COR-L47 (cell line): ENCODE results near the gene UTRN.

Experiments used
- DNase-seq: peaks from one replicate; lab custom pipeline; 2025; lab: John Stamatoyannopoulos, UW

The UTRN gene

DNA sequence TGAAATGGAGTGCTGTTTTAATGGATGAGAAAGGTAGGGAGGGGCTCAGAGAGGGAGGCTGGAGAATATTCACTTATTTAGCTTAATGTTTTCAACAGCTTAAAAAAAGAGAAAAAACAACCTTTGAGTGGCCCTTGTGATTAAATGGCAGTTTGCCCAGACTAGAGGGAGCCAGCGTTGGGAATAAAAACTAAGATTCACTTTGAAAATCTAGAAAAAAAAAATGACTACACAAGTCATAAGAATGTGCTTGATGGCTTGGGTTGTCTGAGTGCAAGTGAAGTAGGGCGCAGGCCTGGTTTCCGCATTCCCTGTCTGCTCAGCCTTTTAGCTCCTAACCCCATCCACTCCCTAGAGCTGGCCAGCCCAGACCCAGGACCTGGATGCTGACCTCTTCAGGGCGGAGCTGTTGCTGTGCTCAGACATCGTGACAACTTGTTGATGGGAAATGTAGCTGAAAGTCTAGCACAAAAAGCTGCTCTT, 28.9 kb downstream of the UTRN start:
- no peak for DNase-seq

DNA sequence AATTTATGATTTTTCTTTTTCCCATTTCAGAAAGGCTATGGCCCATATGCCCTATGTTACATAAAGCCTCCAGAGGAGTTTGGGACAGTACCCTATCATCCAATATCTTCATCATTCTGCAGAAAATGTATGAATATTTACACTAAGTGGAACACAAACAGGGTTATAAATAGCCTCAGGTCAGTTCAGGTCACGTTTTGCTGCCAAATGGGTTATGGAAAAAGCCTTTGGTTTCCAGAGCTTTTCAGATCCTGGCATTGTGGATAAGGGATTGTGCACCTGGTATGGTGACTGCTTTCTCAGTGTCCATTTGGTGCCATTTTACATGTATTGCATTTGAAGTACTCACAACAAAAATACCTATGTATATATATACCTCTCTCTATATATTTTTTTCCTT, 29.4 kb downstream of the UTRN start:
- no peak for DNase-seq

DNA sequence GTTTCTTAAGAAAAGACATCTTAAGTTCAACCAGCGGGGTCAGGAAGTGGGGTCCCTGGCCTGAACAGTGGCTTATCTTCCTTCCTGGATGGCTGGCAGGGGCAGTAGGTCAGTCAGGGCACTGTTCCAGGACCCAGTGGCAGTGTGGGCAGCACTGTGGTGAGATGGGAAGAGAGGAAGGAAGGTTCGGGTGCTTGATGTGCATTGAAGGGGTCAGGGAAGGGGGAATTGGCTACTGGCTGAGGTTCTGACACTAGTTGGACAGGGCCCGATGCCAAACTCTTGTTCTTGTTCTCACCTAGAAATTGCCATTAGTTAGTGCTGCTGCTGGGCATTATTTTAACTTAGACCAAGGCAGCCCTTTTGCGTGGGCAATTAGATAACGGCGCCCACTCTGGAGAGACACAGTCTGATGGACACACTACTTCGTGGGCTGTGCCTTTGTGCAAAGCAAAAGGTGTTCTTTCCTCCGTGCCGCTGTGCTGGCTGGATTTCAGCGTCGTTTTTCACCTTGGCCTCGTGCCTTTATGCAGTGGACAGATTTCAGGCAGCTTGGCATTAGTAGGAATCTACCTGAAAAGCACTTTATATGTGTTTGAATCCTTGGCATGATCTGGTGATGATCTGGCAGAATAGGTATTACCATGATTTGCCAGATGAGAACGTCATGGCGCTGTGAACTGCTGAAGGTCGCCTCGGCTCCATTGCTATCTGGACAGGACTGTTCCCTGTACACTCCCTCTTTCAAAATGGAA, 30.3 kb downstream of the UTRN start:
- DNase-seq: no peak

DNA sequence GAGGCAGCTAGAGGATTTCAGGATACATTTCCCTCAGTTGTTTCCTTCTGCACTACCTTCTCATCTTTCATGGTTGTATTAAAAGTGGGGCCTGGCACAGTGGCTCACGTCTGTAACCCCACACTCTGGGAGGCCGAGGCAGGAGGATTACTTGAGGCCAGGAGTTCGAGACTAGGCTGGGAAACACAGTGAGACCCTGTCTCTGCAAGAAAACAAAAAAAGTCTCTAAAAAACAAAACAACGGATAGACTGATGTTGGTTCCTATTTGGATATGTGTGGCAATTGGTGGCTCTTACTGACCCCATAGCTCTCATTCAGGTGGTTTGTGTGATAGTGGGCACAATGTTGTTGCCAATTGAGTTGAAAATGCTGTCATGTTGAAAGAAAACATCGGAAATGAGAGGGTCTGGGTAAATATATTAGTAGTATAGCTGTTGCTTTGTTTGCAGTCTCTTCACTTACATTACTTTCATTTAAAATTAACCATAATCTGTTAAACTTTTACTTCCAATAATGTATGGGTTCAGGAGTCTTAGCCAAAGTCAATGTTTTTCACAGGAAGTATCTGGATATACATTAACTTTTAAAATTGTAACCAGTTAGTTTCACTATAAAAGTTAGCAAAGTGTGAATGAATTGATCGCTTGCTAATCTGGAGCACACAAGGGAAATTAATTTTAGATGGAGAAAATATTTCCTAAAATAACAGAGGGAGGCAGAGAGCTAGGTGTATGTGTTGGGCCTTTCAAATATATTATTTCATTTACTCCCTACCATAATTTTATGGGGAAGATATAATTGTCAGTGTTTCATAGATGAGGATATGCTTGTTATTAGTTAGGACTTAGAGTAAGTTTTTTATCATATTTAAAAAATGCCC, 31.1 kb downstream of the UTRN start:
- no peak for DNase-seq

DNA sequence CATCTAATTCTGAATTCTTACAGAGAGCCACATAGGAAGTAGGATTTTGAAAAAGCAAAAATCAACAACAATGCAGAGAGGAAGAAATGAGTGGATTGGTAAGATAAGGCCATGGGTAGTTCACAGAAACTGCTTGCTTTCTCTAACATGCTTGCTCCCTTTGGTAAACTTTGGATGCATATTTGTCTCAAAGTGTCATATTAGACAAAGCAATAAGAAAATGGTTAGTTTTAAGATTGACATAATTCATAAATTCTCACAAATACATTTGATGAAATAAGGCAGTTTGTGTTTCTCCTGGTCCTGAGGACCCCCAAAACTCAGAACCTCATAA, 31.7 kb downstream of the UTRN start:
- no peak for DNase-seq

DNA sequence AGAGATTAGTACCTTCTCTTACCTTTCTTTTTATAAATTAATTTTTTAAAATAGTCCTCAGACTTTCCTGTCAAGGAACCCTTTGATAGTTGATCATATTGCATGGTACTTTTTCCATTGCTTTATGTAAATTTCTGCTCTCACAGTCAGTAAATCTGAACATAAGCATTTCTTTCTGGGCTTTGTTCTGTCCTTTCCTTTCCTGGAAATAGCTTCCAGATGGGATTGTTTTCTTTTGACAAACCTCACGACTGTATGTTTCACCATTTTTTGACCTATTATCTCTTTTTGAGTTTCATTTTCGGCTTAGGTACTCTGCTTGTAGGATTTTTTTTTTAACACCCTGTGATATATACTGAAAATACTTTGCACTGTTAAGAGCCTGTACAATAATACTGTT, 32.6 kb downstream of the UTRN start:
- DNase-seq: no peak

DNA sequence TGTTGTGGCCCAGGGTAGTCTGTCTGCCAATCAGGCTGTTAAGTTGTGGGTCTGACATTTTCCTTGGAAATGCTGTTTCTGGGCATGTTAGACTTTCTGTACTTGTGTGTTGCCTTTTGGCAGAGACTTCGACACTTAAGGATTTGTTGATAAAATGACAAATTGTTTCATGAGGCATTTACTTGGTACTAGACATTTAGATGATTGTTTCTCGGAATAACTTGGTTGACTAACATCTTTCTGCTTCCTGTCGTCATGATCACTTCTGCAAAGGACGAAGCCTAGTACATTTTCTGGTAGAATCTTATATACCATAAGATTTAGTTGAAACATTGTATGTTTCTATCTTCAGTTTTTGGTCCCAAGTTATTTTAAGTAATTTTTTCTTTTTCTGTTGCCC, 34.1 kb downstream of the UTRN start:
- DNase-seq: no peak

DNA sequence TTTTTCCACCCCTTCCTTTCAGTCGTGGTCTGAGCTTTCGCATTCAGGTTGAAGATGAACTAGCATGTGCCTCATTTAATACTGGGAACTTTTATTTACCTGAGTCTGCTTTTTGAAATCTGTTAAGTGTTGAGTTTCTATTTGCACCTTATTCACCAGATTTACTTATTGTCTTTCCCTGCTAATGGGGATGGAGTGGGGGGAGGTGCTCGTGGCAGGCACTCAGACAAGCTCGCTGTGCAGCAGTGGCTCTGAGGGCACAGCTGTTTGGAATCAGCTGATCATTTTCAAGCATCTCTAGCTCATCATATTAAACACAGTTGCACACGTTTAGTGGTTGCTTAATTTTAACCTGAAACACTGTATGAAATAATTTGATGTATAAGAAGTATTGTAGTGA, 35.6 kb downstream of the UTRN start:
- DNase-seq: no peak

DNA sequence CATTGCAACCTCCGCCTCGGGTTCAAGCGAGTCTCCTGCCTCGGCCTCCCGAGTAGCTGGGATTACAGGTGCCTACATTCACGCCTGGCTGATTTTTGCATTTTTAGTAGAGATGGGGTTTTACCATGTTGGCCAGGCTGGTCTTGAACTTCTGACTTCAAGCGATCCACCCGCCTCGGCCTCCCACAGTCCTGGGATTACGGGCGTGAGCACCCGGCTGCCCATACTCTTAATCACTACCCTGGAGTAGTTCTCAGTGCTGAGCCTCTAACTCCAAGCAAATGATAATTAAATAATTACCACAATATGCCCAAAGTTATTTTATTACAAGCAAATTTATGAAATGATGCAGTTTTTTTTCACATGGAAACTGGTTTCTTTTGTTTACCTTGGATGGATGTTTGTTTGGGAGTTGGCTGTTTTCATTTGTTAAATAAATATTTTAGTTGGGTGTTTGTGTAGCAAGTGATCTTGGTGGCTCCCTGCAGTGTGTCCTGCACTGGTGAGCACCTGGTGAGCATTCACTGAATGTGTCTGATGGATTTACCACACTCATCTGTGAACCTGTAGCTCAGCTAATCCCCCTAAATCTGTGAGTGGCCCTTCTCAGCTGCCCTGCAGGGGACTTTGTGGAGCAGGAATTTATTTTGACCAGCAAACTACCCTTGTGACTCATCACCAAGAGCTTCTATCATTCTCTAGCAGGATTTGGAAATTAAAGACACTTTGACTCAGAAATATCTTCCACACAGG, 36.9 kb downstream of the UTRN start:
- no peak for DNase-seq

DNA sequence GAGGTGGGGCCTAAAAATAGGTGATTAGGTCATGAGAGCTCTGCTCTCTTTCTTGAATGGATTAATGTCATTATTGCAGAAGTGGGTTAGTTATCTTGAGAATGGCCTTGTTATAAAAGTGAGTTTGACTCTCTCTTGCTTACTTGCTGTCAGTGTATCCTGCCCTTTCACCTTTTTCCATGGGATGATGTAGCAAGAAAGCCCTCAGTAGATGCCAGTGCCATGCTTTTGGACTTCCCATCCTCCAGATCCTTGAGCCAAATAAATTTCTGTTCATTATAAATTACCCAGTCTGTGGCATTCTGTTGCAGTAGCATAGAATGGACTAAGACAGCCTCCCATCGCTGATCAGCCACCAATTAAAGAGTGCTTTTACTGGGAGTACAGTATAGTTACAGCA, 40.1 kb downstream of the UTRN start:
- no peak for DNase-seq

DNA sequence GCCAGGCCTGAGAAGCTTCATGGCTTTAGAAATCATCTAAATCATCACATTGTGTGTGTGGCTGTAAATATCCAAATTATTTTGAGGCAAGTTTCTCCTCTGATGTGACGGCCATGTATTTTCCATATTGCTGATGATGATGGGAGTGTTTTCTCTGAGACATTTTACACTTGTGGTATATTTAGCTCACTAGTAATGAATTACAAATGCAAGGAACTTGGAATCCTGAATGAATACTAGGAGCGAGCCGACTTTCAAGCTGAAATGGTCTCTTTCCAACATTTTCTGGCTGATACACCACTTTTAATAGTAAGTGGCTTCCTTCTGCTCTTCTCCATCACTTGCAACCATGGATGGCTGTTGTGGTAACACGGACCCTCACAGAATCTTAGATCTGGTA, 41.3 kb downstream of the UTRN start:
- no peak for DNase-seq

DNA sequence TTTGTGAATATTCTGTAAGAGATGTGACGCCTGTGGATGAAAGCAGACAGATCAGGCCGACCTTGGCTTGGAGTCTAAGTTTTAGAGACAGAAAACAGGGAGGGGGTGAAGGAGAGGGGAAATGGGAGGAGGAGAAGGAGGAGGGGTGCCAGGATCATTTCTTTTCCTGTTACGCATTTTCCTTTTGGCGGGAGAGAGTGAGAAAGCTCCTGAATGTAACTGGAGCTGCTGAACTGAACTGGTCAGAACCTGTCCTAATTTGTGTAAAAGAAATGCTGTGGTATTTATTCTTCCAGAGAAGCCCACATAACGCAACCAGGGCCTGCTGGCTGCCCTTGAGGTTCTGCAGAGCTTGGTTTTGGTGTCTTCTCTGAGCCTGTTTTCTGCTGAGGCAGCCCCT, 41.9 kb downstream of the UTRN start:
- DNase-seq: no peak

DNA sequence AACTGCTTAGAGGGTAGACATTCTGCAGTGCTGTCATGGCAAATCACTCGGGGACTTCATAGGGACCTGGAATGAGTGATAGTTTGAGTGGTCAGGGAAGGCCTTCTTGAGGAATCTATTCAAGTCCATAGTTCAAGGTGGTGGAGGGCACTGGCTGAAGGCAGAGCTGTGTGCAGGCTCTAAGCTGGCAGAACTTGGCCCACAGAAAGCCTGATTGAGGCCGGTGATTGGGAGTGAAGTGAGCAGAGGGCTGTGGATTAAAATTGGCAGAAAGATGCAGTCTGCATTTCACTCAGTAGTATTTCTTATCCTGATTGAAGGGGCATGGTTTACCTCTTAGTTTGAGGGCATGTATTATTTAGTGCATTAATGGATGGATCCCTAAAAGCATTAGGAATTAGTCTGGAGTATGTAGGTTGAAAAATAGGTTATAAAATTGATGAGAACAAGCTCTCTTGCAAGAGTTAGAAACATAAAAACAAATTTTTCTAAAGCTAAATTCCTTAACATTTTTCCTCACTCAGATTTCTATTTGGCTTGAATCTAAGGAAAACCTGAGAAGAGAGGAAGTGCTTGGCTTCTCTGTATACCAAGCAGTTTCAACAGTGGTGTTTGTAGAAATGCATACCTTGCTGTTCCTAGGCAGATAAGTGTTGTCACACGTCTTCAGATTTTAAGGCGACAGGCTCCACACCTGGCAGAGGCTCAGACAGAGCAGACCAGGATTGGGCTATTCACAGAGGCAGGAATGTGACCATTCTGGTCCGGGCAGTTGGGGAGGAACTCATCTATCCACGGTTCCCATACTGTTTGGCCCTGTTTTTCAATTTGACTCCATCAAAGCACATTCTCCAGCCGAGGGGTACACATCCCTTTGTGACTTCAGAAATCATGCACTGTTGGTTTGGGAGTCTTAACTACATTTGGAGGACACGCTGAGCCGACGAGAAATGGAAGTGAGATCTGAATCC, 45.2 kb downstream of the UTRN start:
- no peak for DNase-seq

DNA sequence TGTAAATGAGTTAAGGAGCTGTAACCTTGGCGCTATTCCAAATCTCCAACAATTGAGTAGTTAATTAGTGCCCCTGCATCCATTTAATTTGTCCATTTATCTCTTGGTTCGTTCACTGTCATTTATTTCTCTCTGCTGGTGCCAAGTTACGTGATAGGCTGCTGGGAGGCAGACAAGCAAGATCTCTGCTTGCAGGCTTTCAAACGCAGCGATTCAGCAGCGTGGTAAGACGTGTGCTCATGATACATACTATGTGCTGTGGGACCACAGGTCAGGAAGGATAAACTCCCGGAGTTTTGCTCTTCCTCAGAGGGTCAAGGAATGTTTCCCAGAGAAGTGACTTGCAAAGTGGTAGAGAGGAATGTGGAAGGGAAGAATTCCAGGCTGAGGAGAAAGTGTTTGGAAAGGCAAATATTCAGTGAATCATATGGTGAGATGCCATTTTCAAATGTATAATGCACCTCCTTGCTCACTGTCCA, 46.4 kb downstream of the UTRN start:
- peak; percentile 65 for DNase-seq

DNA sequence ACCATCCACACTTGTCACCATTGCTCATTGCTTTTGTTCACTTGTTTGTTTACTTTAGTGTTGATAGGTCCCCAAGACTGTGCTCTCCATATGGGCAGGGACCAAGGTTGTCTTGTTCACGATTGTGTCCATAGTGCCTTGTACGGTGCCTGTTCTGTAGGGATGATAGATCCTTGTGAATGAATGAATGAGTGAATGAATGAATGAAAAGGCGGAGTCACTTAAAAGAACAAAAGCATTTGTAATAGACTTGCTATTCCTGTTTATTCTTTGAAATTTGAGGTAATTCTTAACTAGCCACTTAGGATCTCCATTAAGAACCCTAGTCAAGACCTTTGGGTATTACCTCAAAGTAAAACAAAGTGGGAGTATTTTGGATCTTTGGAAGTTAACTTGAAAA, 47.0 kb downstream of the UTRN start:
- DNase-seq: no peak

DNA sequence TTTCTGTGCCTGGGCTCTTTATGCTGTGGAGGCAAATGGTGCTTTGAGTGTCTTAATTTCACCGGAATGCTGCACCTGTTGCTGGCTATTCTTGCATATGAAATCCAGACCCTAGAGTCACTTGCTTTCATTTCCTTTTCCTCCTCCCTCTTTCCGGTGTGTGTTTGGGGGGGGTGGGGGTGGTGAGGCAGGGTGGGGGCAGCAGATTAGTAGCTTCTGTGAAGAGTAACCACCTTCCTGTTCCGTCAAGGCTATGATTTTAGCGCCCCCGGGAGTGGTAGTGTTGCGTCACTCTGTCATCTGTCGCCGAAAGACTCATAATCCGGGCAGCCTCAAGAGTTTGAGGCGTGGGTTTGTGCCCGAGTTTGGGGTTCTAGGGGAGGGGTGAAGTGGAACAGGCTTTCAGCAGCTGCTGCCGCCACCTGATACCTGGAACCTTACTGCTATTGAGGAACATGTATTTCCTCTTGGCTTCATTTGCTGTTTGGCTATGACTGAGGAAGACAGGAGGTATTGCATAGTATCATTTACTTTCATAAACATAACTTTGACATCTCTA, 49.1 kb downstream of the UTRN start:
- no peak for DNase-seq
